SW 1271 (cell line): ENCODE results near the gene GVQW3.
"Not testable (repeated sequence)": the region's sequence is repeated elsewhere in the genome, so short reads cannot be mapped to it uniquely, and the experiment has no call there.

Source experiments
- DNase-seq, 2 experiments: peaks; one replicate each; lab custom pipeline; 2025; lab: John Stamatoyannopoulos, UW

The GVQW3 gene

GRCh38 chr11:76388408-76388807 is 7.3 kb downstream of the GVQW3 start:
- no peak for DNase-seq

- DNase-seq = no peak
Observed at GRCh38 chr11:76391021-76391420, 9.9 kb downstream of the GVQW3 start.

- no peak for DNase-seq
Observed at GRCh38 chr11:76391811-76392475, 10.8 kb downstream of the GVQW3 start.

GRCh38 chr11:76392870-76393269 is 11.7 kb downstream of the GVQW3 start:
- no peak for DNase-seq

GRCh38 chr11:76394411-76394810 is 13.3 kb downstream of the GVQW3 start:
- no peak for DNase-seq

- DNase-seq = no peak
Observed at GRCh38 chr11:76395296-76395695, 14.2 kb downstream of the GVQW3 start.

GRCh38 chr11:76397383-76397782 is 16.3 kb downstream of the GVQW3 start:
- DNase-seq = no peak

GRCh38 chr11:76400967-76401366 is 19.8 kb downstream of the GVQW3 start:
- no peak for DNase-seq

GRCh38 chr11:76401484-76401883 is 20.4 kb downstream of the GVQW3 start:
- not testable (repeated sequence) for DNase-seq

GRCh38 chr11:76406359-76406758 is 25.2 kb downstream of the GVQW3 start:
- DNase-seq = no peak

- DNase-seq = no peak
Observed at GRCh38 chr11:76408171-76408965, 27.2 kb downstream of the GVQW3 start.

- no peak for DNase-seq
Observed at GRCh38 chr11:76410851-76411357, 29.8 kb downstream of the GVQW3 start.

- no peak for DNase-seq
Observed at GRCh38 chr11:76415073-76415472, 34.0 kb downstream of the GVQW3 start.

GRCh38 chr11:76419896-76420295 is 38.8 kb downstream of the GVQW3 start:
- DNase-seq = no peak

- DNase-seq = no peak
Observed at GRCh38 chr11:76424379-76424778, 43.3 kb downstream of the GVQW3 start.

GRCh38 chr11:76424891-76425290 is 43.8 kb downstream of the GVQW3 start:
- DNase-seq = no peak

GRCh38 chr11:76426660-76427059 is 45.5 kb downstream of the GVQW3 start:
- no peak for DNase-seq

- no peak for DNase-seq
Observed at GRCh38 chr11:76436020-76436419, 54.9 kb downstream of the GVQW3 start.

- DNase-seq = no peak
Observed at GRCh38 chr11:76443268-76443980, 62.3 kb downstream of the GVQW3 start.

- no peak for DNase-seq
Observed at GRCh38 chr11:76444065-76444383, 62.9 kb downstream of the GVQW3 start.

GRCh38 chr11:76444384-76445120 is 63.4 kb downstream of the GVQW3 start, which contains the start of gene EMSY:
TSS of gene EMSY (plus strand) at chr11:76445018. CDS start at chr11:76446939, 1,921 bp downstream.
- DNase-seq = peak; percentile 99
